ENCODE data around the gene ADGRV1. TPM values are rescaled to one million over a fixed set of nuclear protein-coding genes. Genes with fewer than 3 reads are reported as not detected.
"Not testable (repeated sequence)": the region's sequence is repeated elsewhere in the genome, so short reads cannot be mapped to it uniquely, and the experiment has no call there.

Gene ADGRV1
- total RNA-seq, 1 donor from 2014 or later = 0.13 TPM

GRCh38 chr5:90983148-90983547, 424.6 kb downstream of the ADGRV1 start:
- no peak for DNase-seq (ENCODE audit: low read depth in 2 of 2)

- DNase-seq (ENCODE audit: low read depth in 2 of 2) = no peak
These were observed 425.1 kb downstream of the ADGRV1 start for GRCh38 chr5:90983711-90984124.

- DNase-seq (ENCODE audit: low read depth in 2 of 2) = no peak
These were observed 426.7 kb downstream of the ADGRV1 start for GRCh38 chr5:90985341-90985740.

GRCh38 chr5:90987726-90988125, 429.1 kb downstream of the ADGRV1 start:
- DNase-seq (ENCODE audit: low read depth in 2 of 2) = no peak

GRCh38 chr5:90991201-90991600, 432.6 kb downstream of the ADGRV1 start:
- no peak for DNase-seq (ENCODE audit: low read depth in 2 of 2)

- DNase-seq (ENCODE audit: low read depth in 2 of 2) = no peak
These were observed 436.2 kb downstream of the ADGRV1 start for GRCh38 chr5:90994796-90995195.

- DNase-seq (ENCODE audit: low read depth in 2 of 2) = no peak
These were observed 437.5 kb downstream of the ADGRV1 start for GRCh38 chr5:90996089-90996488.

GRCh38 chr5:90997082-90997481, 438.5 kb downstream of the ADGRV1 start:
- no peak for DNase-seq (ENCODE audit: low read depth in 2 of 2)

- no peak for DNase-seq (ENCODE audit: low read depth in 2 of 2)
These were observed 442.1 kb downstream of the ADGRV1 start for GRCh38 chr5:91000743-91001142.

GRCh38 chr5:91006713-91007112, 448.1 kb downstream of the ADGRV1 start:
- DNase-seq (ENCODE audit: low read depth in 2 of 2) = peak in 1 of 2 donors; percentile 14

GRCh38 chr5:91007251-91007650, 448.7 kb downstream of the ADGRV1 start:
- no peak for DNase-seq (ENCODE audit: low read depth in 2 of 2)

- DNase-seq (ENCODE audit: low read depth in 2 of 2) = no peak
These were observed 449.3 kb downstream of the ADGRV1 start for GRCh38 chr5:91007780-91008402.

- DNase-seq (ENCODE audit: low read depth in 2 of 2) = no peak
These were observed 451.5 kb downstream of the ADGRV1 start for GRCh38 chr5:91010090-91010489.

GRCh38 chr5:91011029-91011428, 452.4 kb downstream of the ADGRV1 start:
- DNase-seq (ENCODE audit: low read depth in 2 of 2) = no peak

GRCh38 chr5:91012867-91013266, 454.3 kb downstream of the ADGRV1 start:
- not testable (repeated sequence) for DNase-seq (ENCODE audit: low read depth in 2 of 2)

- no peak for DNase-seq (ENCODE audit: low read depth in 2 of 2)
These were observed 457.7 kb downstream of the ADGRV1 start for GRCh38 chr5:91016322-91016721.

GRCh38 chr5:91016954-91017700, 458.5 kb downstream of the ADGRV1 start:
- DNase-seq (ENCODE audit: low read depth in 2 of 2) = no peak

GRCh38 chr5:91018200-91018599, 459.6 kb downstream of the ADGRV1 start:
- DNase-seq (ENCODE audit: low read depth in 2 of 2) = no peak

- no peak for DNase-seq (ENCODE audit: low read depth in 2 of 2)
These were observed 460.2 kb downstream of the ADGRV1 start for GRCh38 chr5:91018712-91019371.

- no peak for DNase-seq (ENCODE audit: low read depth in 2 of 2)
These were observed 461.6 kb downstream of the ADGRV1 start for GRCh38 chr5:91020065-91020800.

GRCh38 chr5:91022518-91022917, 463.9 kb downstream of the ADGRV1 start:
- DNase-seq (ENCODE audit: low read depth in 2 of 2) = no peak

GRCh38 chr5:91024206-91024605, 465.6 kb downstream of the ADGRV1 start:
- no peak for DNase-seq (ENCODE audit: low read depth in 2 of 2)
